Kidney (tissue), 14 donors: ENCODE measurements around the gene KLHL29. TPM values are rescaled to one million over a fixed set of nuclear protein-coding genes. Genes with fewer than 3 reads are reported as not detected.

Source experiments
- DNase-seq, 5 donors: peaks; one replicate each; pipeline ENCODE4 v3.0.0-alpha.2; 2013 to 2020
- FAIRE-seq: peaks from 2 replicates; lab custom pipeline; 2012; peaks lifted over from hg19 to GRCh38; lab: Jason Lieb, UNC
- H3K27ac ChIP-seq, 2 donors: one replicate each; pipeline ENCODE4 v1.7.0; 2013; ENCODE audit warnings: low read depth in 2 of 2, low read length in 2 of 2, inconsistent platforms in 1 of 2
- H3K27me3 ChIP-seq: one replicate; pipeline ENCODE4 v1.7.1; 2013; ENCODE audit warnings: low read length, inconsistent platforms; ENCODE audit not compliant: control insufficient read depth, insufficient read depth
- H3K36me3 ChIP-seq, 3 donors: one replicate each; pipeline versions ENCODE4 v1.7.0 to v1.7.1; 2013; ENCODE audit warnings: low read length in 3 of 3, control low read depth in 1 of 3, inconsistent platforms in 1 of 3; ENCODE audit not compliant: insufficient read depth in 3 of 3, control insufficient read depth in 2 of 3
- H3K4me1 ChIP-seq, 3 donors: one replicate each; pipeline versions ENCODE4 v1.7.0 to v1.7.1; 2013; ENCODE audit warnings: low read length in 3 of 3, inconsistent platforms in 1 of 3, low read depth in 1 of 3; ENCODE audit not compliant: control insufficient read depth in 2 of 3, insufficient read depth in 2 of 3
- H3K4me3 ChIP-seq, 3 donors: one replicate each; pipeline versions ENCODE4 v1.7.0 to v1.8.1; 2013; ENCODE audit warnings: low read length in 3 of 3, control low read depth in 1 of 3, inconsistent platforms in 1 of 3
- H3K9ac ChIP-seq, 3 donors: one replicate each; pipeline versions ENCODE4 v1.7.0 to v1.7.1; 2013; ENCODE audit warnings: low read length in 3 of 3, control low read depth in 1 of 3, inconsistent platforms in 1 of 3
- H3K9me3 ChIP-seq, 3 donors: one replicate each; pipeline versions ENCODE4 v1.7.0 to v1.7.1; 2013; ENCODE audit warnings: low read length in 3 of 3, control low read depth in 1 of 3, inconsistent platforms in 1 of 3; ENCODE audit not compliant: control insufficient read depth in 2 of 3, insufficient read depth in 1 of 3
- intact Hi-C: fragments of 100-400 bp; cut with DNase I; formaldehyde crosslinking; loops from one replicate; pipeline ENCODE4 v1.11.1; 2022
- polyA plus RNA-seq: library from polyadenylated mRNA; stranded (reverse); fragments of 350-450 nt; fragmentation: Illumina TruSeq; extraction: RNeasy Lipid Tissue Mini Kit (QIAGEN cat#74804); gene quantifications from one replicate; pipeline ENCODE4 v1.2.3, GENCODE V29; 2014; ENCODE audit warnings: low read depth, low replicate concordance; ENCODE audit not compliant: insufficient read depth
- total RNA-seq: library from RNA; stranded (reverse); fragmentation: NEBNext Ultra II Directional; extraction: Animal tissue kit (Norgen Biotek cat#: 25700); gene quantifications from one replicate; pipeline ENCODE4 v1.2.1, GENCODE V29; 2021
- TF ChIP-seq, protein P1 (sequence below): IDR thresholded peaks from 3 replicates; pipeline ENCODE4 v1.5.1; 2012; ENCODE audit warnings: mild to moderate bottlenecking, moderate library complexity, borderline replicate concordance; ENCODE audit not compliant: insufficient read depth; ENCODE audit errors: extremely low read depth
- donor health status: control.
- donor health status: control.
- donor health status: control.
- donor health status: control.
- donor health status: control.
- donor health status: DM: yes; HTN: yes; CAD: no.
- donor health status: Normal renal cell carcinoma (clear cell type).

Gene KLHL29
- total and polyA plus RNA-seq, 2 donors from 2014 or later: 1.5 to 10.5 TPM

DNA sequence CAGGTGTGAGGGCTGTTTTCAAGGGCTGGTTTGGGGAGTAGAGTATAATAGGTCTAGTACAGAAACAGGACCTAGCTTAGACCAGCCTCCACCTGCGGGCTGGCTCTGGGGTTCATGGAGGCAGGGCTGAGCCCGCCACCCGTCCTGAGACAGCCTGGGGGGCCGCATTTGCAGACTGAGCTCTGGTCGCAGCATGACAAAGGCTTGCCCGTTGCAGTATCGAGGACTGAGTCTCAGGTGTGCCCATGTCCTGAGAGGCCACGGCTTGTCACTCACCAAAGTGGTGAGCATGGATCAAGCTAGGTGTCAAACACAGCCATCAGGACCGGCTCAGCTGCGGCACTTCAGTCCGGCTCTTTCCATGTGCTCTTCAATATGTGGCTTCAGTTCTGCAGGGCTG lies 144.7 kb downstream of the KLHL29 start:
- no peak for DNase-seq
- Histone ChIP-seq H3K27me3 (no peaks in the 10 kb centered on the region), H3K9ac (no peak overlapping the region), H3K4me1 (no peaks in the 10 kb centered on the region), H3K36me3 (no peaks in the 10 kb centered on the region), H3K27ac (no peak overlapping the region), H3K9me3 (no peaks in the 10 kb centered on the region), H3K4me3 (no peak overlapping the region)
- TF ChIP-seq, protein P1, sequence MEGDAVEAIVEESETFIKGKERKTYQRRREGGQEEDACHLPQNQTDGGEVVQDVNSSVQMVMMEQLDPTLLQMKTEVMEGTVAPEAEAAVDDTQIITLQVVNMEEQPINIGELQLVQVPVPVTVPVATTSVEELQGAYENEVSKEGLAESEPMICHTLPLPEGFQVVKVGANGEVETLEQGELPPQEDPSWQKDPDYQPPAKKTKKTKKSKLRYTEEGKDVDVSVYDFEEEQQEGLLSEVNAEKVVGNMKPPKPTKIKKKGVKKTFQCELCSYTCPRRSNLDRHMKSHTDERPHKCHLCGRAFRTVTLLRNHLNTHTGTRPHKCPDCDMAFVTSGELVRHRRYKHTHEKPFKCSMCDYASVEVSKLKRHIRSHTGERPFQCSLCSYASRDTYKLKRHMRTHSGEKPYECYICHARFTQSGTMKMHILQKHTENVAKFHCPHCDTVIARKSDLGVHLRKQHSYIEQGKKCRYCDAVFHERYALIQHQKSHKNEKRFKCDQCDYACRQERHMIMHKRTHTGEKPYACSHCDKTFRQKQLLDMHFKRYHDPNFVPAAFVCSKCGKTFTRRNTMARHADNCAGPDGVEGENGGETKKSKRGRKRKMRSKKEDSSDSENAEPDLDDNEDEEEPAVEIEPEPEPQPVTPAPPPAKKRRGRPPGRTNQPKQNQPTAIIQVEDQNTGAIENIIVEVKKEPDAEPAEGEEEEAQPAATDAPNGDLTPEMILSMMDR: no peak
- FAIRE-seq: no peak
- intact Hi-C loops: no loop called here

- no peaks in the 10 kb centered on the region for H3K27me3 ChIP-seq
- TF ChIP-seq, protein P1: no peak
- no peaks in the 10 kb centered on the region for H3K9me3 ChIP-seq
- no peak overlapping the region for H3K27ac ChIP-seq
- no peaks in the 10 kb centered on the region for H3K36me3 ChIP-seq
- no peak overlapping the region for H3K4me3 ChIP-seq
- FAIRE-seq: no peak
- no peak overlapping the region for H3K9ac ChIP-seq
- intact Hi-C loops: no loop called here
- no peaks in the 10 kb centered on the region for H3K4me1 ChIP-seq
- no peak for DNase-seq
Observed at GRCh38 chr2:23530206-23530908, 145.4 kb downstream of the KLHL29 start.

DNA sequence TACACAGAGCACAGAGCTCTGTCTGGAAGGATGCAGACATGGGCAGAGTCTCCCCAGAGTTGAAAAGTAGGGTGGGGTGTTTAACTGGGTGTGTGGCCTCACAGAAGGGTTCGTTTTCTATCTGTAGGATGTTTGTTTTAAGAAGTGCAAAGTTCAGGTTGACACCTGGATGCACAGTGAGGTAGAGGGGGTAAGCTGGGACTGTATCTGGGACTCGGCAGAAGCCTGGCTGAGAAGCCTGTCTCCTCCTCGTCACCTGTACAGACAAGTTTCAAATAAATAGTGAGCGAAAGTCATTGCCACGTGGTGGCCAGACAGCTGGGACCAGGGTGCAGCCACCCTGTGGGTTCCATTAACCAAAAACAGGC lies 145.9 kb downstream of the KLHL29 start:
- Histone ChIP-seq H3K9ac (no peak overlapping the region), H3K4me1 (no peaks in the 10 kb centered on the region), H3K9me3 (no peaks in the 10 kb centered on the region), H3K27me3 (no peaks in the 10 kb centered on the region), H3K36me3 (no peaks in the 10 kb centered on the region), H3K27ac (no peak overlapping the region), H3K4me3 (no peak overlapping the region)
- FAIRE-seq (no peak), DNase-seq (no peak)
- intact Hi-C loops: no loop called here
- TF ChIP-seq, protein P1: no peak

GRCh38 chr2:23531280-23531679 lies 146.3 kb downstream of the KLHL29 start:
- no peak for DNase-seq
- no peak for FAIRE-seq
- Histone ChIP-seq H3K36me3 (no peaks in the 10 kb centered on the region), H3K27me3 (no peaks in the 10 kb centered on the region), H3K4me3 (no peak overlapping the region), H3K9ac (no peak overlapping the region), H3K4me1 (no peaks in the 10 kb centered on the region), H3K27ac (no peak overlapping the region), H3K9me3 (no peaks in the 10 kb centered on the region)
- TF ChIP-seq, protein P1: no peak
- intact Hi-C loops: no loop called here
